DND-41 (cell line): Measurements from ENCODE around the gene NAV3.

Experiments
- ATAC-seq: fragments of 200-7000 bp; cut with Tn5 transposase; 3 replicates; pipeline ENCODE4 v1.9.1; 2021; ENCODE audit warnings: low read depth; ENCODE audit not compliant: insufficient read depth
- DNase-seq: peaks from one replicate; pipeline ENCODE4 v3.0.0-alpha.2; 2020
- H2AFZ ChIP-seq: 2 replicates; pipeline ENCODE4 v1.6.0; 2012; ENCODE audit warnings: low read depth, low read length
- H3K27ac ChIP-seq: 2 replicates; pipeline ENCODE4 v1.5.1; 2012; ENCODE audit warnings: low read length, inconsistent platforms
- H3K27me3 ChIP-seq: fragments of 200-600 bp; sonication (generic); 2 replicates; pipeline ENCODE4 v1.6.0; 2012; ENCODE audit warnings: low read length, mild to moderate bottlenecking, inconsistent platforms; ENCODE audit not compliant: insufficient read depth, poor library complexity
- H3K36me3 ChIP-seq: 2 replicates; pipeline ENCODE4 v1.5.1; 2012; ENCODE audit warnings: low read length, inconsistent platforms; ENCODE audit not compliant: insufficient read depth
- H3K4me1 ChIP-seq: 2 replicates; pipeline ENCODE4 v1.5.1; 2012; ENCODE audit warnings: mild to moderate bottlenecking, low read length; ENCODE audit not compliant: insufficient read depth
- H3K4me2 ChIP-seq: 2 replicates; pipeline ENCODE4 v1.6.0; 2012; ENCODE audit warnings: mild to moderate bottlenecking, moderate library complexity, low read length, inconsistent platforms; ENCODE audit not compliant: insufficient read depth
- H3K4me3 ChIP-seq, 2 experiments: fragments of 200-600 bp in 1 of 2; shearing (Covaris generic) in 1 of 2; 2 replicates each; pipeline ENCODE4 v1.5.1; 2012 to 2016; ENCODE audit warnings: inconsistent platforms in 2 of 2, low read length in 2 of 2, mild to moderate bottlenecking in 2 of 2, low read depth in 1 of 2, moderate library complexity in 1 of 2
- H3K79me2 ChIP-seq: 2 replicates; pipeline ENCODE4 v1.6.0; 2012; ENCODE audit warnings: low read length, inconsistent platforms; ENCODE audit not compliant: insufficient read depth
- H3K9ac ChIP-seq: 2 replicates; pipeline ENCODE4 v1.6.0; 2012; ENCODE audit warnings: low read depth, mild to moderate bottlenecking, inconsistent platforms, low read length, moderate library complexity
- H3K9me3 ChIP-seq: 2 replicates; pipeline ENCODE4 v1.5.1; 2012; ENCODE audit warnings: low read length, moderate library complexity, mild to moderate bottlenecking, inconsistent platforms; ENCODE audit not compliant: insufficient read depth, severe bottlenecking
- H4K20me1 ChIP-seq: 2 replicates; pipeline ENCODE4 v1.6.0; 2012; ENCODE audit warnings: low read length; ENCODE audit not compliant: insufficient read depth
- EZH2 ChIP-seq: IDR thresholded peaks from 3 replicates; pipeline ENCODE4 v1.6.1; 2012; ENCODE audit warnings: borderline replicate concordance, low read depth, mild to moderate bottlenecking, moderate library complexity, low read length, inconsistent platforms; ENCODE audit not compliant: severe bottlenecking
- TF ChIP-seq, protein P1 (sequence below): IDR thresholded peaks from 2 replicates; pipeline ENCODE4 v1.5.1; 2012; ENCODE audit warnings: borderline replicate concordance, low read length, moderate library complexity, mild to moderate bottlenecking; ENCODE audit not compliant: poor library complexity, severe bottlenecking; ENCODE audit errors: extremely low read depth

NAV3 gene

DNA sequence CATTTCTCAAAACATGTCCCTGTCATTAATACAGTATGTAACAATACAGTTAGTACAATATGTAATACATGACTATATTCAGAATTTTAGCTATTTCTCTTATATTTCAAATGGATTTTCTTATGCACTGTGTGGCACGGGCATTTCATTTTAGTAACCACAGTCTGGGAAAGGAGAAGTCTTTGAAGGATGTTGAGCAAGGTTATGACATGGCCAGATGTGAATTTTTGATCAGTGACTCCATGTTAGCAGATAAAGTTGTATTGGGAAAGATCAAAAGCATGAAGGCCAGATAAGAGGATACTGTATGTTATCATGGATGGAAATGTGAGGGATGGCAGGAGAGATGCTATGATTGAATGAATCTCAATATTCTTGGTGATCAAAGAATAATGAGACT, 285.2 kb downstream of the NAV3 start:
- TF ChIP-seq EZH2, result no peak
- TF ChIP-seq, protein P1, sequence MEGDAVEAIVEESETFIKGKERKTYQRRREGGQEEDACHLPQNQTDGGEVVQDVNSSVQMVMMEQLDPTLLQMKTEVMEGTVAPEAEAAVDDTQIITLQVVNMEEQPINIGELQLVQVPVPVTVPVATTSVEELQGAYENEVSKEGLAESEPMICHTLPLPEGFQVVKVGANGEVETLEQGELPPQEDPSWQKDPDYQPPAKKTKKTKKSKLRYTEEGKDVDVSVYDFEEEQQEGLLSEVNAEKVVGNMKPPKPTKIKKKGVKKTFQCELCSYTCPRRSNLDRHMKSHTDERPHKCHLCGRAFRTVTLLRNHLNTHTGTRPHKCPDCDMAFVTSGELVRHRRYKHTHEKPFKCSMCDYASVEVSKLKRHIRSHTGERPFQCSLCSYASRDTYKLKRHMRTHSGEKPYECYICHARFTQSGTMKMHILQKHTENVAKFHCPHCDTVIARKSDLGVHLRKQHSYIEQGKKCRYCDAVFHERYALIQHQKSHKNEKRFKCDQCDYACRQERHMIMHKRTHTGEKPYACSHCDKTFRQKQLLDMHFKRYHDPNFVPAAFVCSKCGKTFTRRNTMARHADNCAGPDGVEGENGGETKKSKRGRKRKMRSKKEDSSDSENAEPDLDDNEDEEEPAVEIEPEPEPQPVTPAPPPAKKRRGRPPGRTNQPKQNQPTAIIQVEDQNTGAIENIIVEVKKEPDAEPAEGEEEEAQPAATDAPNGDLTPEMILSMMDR, result no peak
- DNase-seq (no peak), ATAC-seq (no peak)
- Histone ChIP-seq H3K9ac (no peak overlapping the region), H4K20me1 (no peaks in the 10 kb centered on the region), H3K4me2 (no peak overlapping the region), H3K4me1 (no peaks in the 10 kb centered on the region), H3K9me3 (peaks cover 5% of the 10 kb centered on the region), H3K27ac (no peak overlapping the region), H3K36me3 (no peaks in the 10 kb centered on the region), H3K27me3 (no peaks in the 10 kb centered on the region), H3K79me2 (no peaks in the 10 kb centered on the region), H2AFZ (no peak overlapping the region), H3K4me3 (no peak overlapping the region)

DNA sequence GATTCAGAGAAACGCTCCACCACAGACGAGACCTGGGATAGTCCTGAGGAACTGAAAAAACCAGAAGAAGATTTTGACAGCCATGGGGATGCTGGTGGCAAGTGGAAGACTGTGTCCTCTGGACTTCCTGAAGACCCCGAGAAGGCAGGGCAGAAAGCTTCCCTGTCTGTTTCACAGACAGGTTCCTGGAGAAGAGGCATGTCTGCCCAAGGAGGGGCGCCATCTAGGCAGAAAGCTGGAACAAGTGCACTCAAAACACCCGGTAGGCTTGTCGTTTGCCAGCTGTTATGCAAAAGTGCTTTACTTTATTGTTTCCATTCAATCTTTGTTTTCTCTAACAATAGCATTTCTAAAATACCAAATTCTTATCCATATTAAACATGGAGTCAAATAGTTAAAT, 287.3 kb downstream of the NAV3 start:
- ATAC-seq (no peak), DNase-seq (no peak)

DNA sequence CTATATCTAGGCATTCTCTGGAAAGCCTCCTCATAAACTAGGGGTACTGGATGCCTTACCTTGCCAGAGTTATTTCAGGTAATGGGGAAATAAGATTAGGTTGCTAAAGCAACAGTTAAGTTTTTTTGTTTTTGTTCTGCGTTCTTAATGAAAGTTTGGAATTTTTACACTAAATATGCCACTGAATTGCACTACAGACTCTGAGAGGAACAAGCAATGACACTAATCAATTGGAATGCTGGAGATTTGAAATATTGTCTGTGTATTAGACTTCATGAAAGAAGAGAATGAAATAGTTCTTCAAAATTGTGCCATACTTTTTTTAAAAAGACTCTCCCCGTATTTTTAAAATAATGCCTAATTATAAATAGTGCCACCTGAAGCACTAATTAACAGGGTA, 287.8 kb downstream of the NAV3 start:
- Histone ChIP-seq H3K4me2 (no peak overlapping the region), H3K9ac (no peak overlapping the region), H4K20me1 (no peaks in the 10 kb centered on the region), H3K4me1 (no peaks in the 10 kb centered on the region), H3K9me3 (peaks cover under 1% of the 10 kb centered on the region), H3K4me3 (no peak overlapping the region), H3K27ac (no peak overlapping the region), H3K79me2 (no peaks in the 10 kb centered on the region), H3K36me3 (no peaks in the 10 kb centered on the region), H2AFZ (no peak overlapping the region), H3K27me3 (no peaks in the 10 kb centered on the region)
- no peak for ATAC-seq
- TF ChIP-seq, protein P1, result no peak
- no peak for TF ChIP-seq EZH2
- no peak for DNase-seq

More for the DNA sequence above, 287.3 kb downstream of the NAV3 start:
- H3K9ac ChIP-seq, result no peak overlapping the region
- H3K79me2 ChIP-seq, result no peaks in the 10 kb centered on the region
- H3K4me2 ChIP-seq, result no peak overlapping the region
- H3K27me3 ChIP-seq, result no peaks in the 10 kb centered on the region
- no peak overlapping the region for H3K4me3 ChIP-seq
- H2AFZ ChIP-seq, result no peak overlapping the region
- H3K9me3 ChIP-seq, result peaks cover 5% of the 10 kb centered on the region
- H3K4me1 ChIP-seq, result no peaks in the 10 kb centered on the region
- H4K20me1 ChIP-seq, result no peaks in the 10 kb centered on the region
- no peaks in the 10 kb centered on the region for H3K36me3 ChIP-seq
- H3K27ac ChIP-seq, result no peak overlapping the region
- TF ChIP-seq, protein P1, result no peak
- TF ChIP-seq EZH2, result no peak
